SK-MEL-5 (cell line): Measurements from ENCODE around the gene WSCD2. TPM values are rescaled to one million over a fixed set of nuclear protein-coding genes. Genes with fewer than 3 reads are reported as not detected.

Experiments used
- DNase-seq: peaks from one replicate; pipeline ENCODE4 v3.0.0-alpha.2; 2016; ENCODE audit warnings: low read depth, low spot score
- in situ Hi-C: cut with HindIII; loops from 2 replicates; pipeline ENCODE4 v1.10.0; 2016; ENCODE audit warnings: low sequenced_read_pairs, high pct_unique_total_duplicates, low pct_unique_long_range_greater_than_20kb
- total RNA-seq: library from RNA; depleted of rRNA; stranded (reverse); fragments of >200 nt; shearing (Covaris generic); gene quantifications from 2 replicates; pipeline ENCODE4 v1.2.3, GENCODE V29; 2014

WSCD2 gene
- total RNA-seq, 1 experiment from 2014 or later = not detected

- in situ Hi-C loops = no loop called here
These were observed 14.1 kb downstream of the WSCD2 start for GRCh38 chr12:108143144-108143543.

GRCh38 chr12:108144080-108144479 is 15.0 kb downstream of the WSCD2 start:
- in situ Hi-C loops = no loop called here
- DNase-seq = no peak

More at GRCh38 chr12:108143144-108143543, 14.1 kb downstream of the WSCD2 start:
- no peak for DNase-seq

- no peak for DNase-seq
- in situ Hi-C loops = no loop called here
These were observed 15.9 kb downstream of the WSCD2 start for GRCh38 chr12:108145011-108145410.

- no peak for DNase-seq
- in situ Hi-C loops = no loop called here
These were observed 17.2 kb downstream of the WSCD2 start for GRCh38 chr12:108146035-108146893.

GRCh38 chr12:108147279-108147678 is 18.2 kb downstream of the WSCD2 start:
- in situ Hi-C loops = no loop called here
- no peak for DNase-seq

- no peak for DNase-seq
- in situ Hi-C loops = no loop called here
These were observed 19.5 kb downstream of the WSCD2 start for GRCh38 chr12:108148521-108149074.

GRCh38 chr12:108150436-108150835 is 21.3 kb downstream of the WSCD2 start:
- in situ Hi-C loops = no loop called here
- DNase-seq = no peak

GRCh38 chr12:108151533-108152169 is 22.6 kb downstream of the WSCD2 start:
- in situ Hi-C loops = no loop called here
- no peak for DNase-seq

GRCh38 chr12:108152170-108152538 is 23.1 kb downstream of the WSCD2 start:
- in situ Hi-C loops = no loop called here
- DNase-seq = no peak

GRCh38 chr12:108156717-108157116 is 27.6 kb downstream of the WSCD2 start:
- no peak for DNase-seq
- in situ Hi-C loops = no loop called here

- in situ Hi-C loops = no loop called here
- no peak for DNase-seq
These were observed 28.9 kb downstream of the WSCD2 start for GRCh38 chr12:108157870-108158459.

GRCh38 chr12:108162207-108162606 is 33.1 kb downstream of the WSCD2 start:
- in situ Hi-C loops = no loop called here

GRCh38 chr12:108166505-108166904 is 37.4 kb downstream of the WSCD2 start:
- no peak for DNase-seq
- in situ Hi-C loops = no loop called here

More at GRCh38 chr12:108162207-108162606, 33.1 kb downstream of the WSCD2 start:
- no peak for DNase-seq

- no peak for DNase-seq
- in situ Hi-C loops = no loop called here
These were observed 38.9 kb downstream of the WSCD2 start for GRCh38 chr12:108167974-108168373.

- in situ Hi-C loops = no loop called here
These were observed 40.6 kb downstream of the WSCD2 start for GRCh38 chr12:108169708-108170107.

GRCh38 chr12:108170164-108170563 is 41.1 kb downstream of the WSCD2 start:
- DNase-seq = no peak
- in situ Hi-C loops = no loop called here

More at GRCh38 chr12:108169708-108170107, 40.6 kb downstream of the WSCD2 start:
- no peak for DNase-seq

- DNase-seq = no peak
- in situ Hi-C loops = no loop called here
These were observed 42.9 kb downstream of the WSCD2 start for GRCh38 chr12:108172033-108172432.

GRCh38 chr12:108173160-108173559 is 44.1 kb downstream of the WSCD2 start:
- in situ Hi-C loops = no loop called here
- no peak for DNase-seq
